Mucosa of descending colon (tissue), 3 donors: ENCODE data around the gene TADA2A. TPM values are rescaled to one million over a fixed set of nuclear protein-coding genes. Genes with fewer than 3 reads are reported as not detected.
A peak's percentile ranks its signal among the peaks of the same experiment; 100 is the strongest.

Experiments used
- ATAC-seq: fragments of 200-7000 bp; cut with Tn5 transposase; one replicate; pipeline ENCODE4 v1.9.1; 2020; ENCODE audit warnings: mild to moderate bottlenecking, moderate library complexity
- DNase-seq, 3 donors: peaks; one replicate each; pipeline ENCODE4 v3.0.0-alpha.2; 2020
- H3K36me3 ChIP-seq: fragments of 200-600 bp; one replicate; pipeline ENCODE4 v1.8.0; 2021; ENCODE audit warnings: low read depth, mild to moderate bottlenecking
- H3K4me1 ChIP-seq: fragments of 200-600 bp; one replicate; pipeline ENCODE4 v1.8.0; 2021; ENCODE audit warnings: low read depth, mild to moderate bottlenecking
- H3K4me3 ChIP-seq: fragments of 200-600 bp; one replicate; pipeline ENCODE4 v1.8.0; 2021; ENCODE audit warnings: mild to moderate bottlenecking
- H3K9me3 ChIP-seq: fragments of 200-600 bp; one replicate; pipeline ENCODE4 v1.8.0; 2021; ENCODE audit warnings: mild to moderate bottlenecking
- CTCF ChIP-seq: fragments of 200-600 bp; IDR thresholded peaks from one replicate; pipeline ENCODE4 v1.8.0; 2022; ENCODE audit warnings: antibody characterized with exemption, mild to moderate bottlenecking
- intact Hi-C, 2 donors: fragments of 100-400 bp; cut with DNase I in 1 of 2; cut with micrococcal nuclease in 1 of 2; formaldehyde crosslinking; loops; one replicate each; pipeline versions ENCODE4 v1.11.0 to v1.11.1; 2022; cut with DNase I, micrococcal nuclease
- total RNA-seq, 3 donors: library from RNA; stranded (reverse); fragmentation: NEBNext Ultra II Directional in 2 of 3; extraction: Animal tissue kit (Norgen Biotek cat#: 25700) in 2 of 3; gene quantifications; one replicate each; pipeline versions ENCODE4 v1.2.1 to v1.2.4, GENCODE V29; 2021 to 2023
- donor health status: DM: no; HTN: no; CAD: no; lungs with moderate emphysema.
- donor health status: DM: no; HTN: no; CAD: no.
- donor health status: DM: no; HTN: yes; CAD: no.

The TADA2A gene
- total RNA-seq, 3 donors from 2014 or later = 22.8 to 29.6 (median 28.0) TPM

GRCh38 chr17:37476431-37477120 lies 69.9 kb downstream of the TADA2A start:
- no peaks in the 10 kb centered on the region for H3K9me3 ChIP-seq
- TF ChIP-seq CTCF = no peak
- DNase-seq (peak in 1 of 3 donors; percentile 29), ATAC-seq (peak; percentile 83)
- H3K4me1 ChIP-seq = no peaks in the 10 kb centered on the region
- intact Hi-C loops = no loop called here
- no peak overlapping the region for H3K4me3 ChIP-seq
- H3K36me3 ChIP-seq = no peaks in the 10 kb centered on the region

GRCh38 chr17:37478187-37478586 lies 71.5 kb downstream of the TADA2A start:
- TF ChIP-seq CTCF = no peak
- Histone ChIP-seq H3K36me3 (no peaks in the 10 kb centered on the region), H3K4me1 (no peaks in the 10 kb centered on the region), H3K4me3 (no peak overlapping the region), H3K9me3 (no peaks in the 10 kb centered on the region)
- DNase-seq (peak in 1 of 3 donors; percentile 8), ATAC-seq (no peak)
- intact Hi-C loops = no loop called here

GRCh38 chr17:37479025-37479424 lies 72.3 kb downstream of the TADA2A start:
- H3K4me1 ChIP-seq = no peaks in the 10 kb centered on the region

GRCh38 chr17:37480427-37480826 lies 73.7 kb downstream of the TADA2A start:
- no peaks in the 10 kb centered on the region for H3K9me3 ChIP-seq
- DNase-seq (no peak), ATAC-seq (no peak)
- H3K4me3 ChIP-seq = no peak overlapping the region
- intact Hi-C loops = no loop called here
- no peak for TF ChIP-seq CTCF
- no peaks in the 10 kb centered on the region for H3K36me3 ChIP-seq
- H3K4me1 ChIP-seq = no peaks in the 10 kb centered on the region

More at GRCh38 chr17:37479025-37479424, 72.3 kb downstream of the TADA2A start:
- Histone ChIP-seq H3K9me3 (no peaks in the 10 kb centered on the region), H3K36me3 (no peaks in the 10 kb centered on the region), H3K4me3 (no peak overlapping the region)
- no peak for ATAC-seq
- intact Hi-C loops = no loop called here
- no peak for DNase-seq
- TF ChIP-seq CTCF = no peak

- H3K9me3 ChIP-seq = no peaks in the 10 kb centered on the region
- intact Hi-C loops = no loop called here
- no peak for TF ChIP-seq CTCF
- no peak overlapping the region for H3K4me3 ChIP-seq
- no peaks in the 10 kb centered on the region for H3K36me3 ChIP-seq
- H3K4me1 ChIP-seq = no peaks in the 10 kb centered on the region
- no peak for DNase-seq
- no peak for ATAC-seq
Observed at GRCh38 chr17:37481001-37481665, 74.4 kb downstream of the TADA2A start.
